Muscle layer of duodenum (tissue), 2 donors: ENCODE measurements around the gene WDR7.

Source experiments
- H3K27ac ChIP-seq: one replicate; pipeline ENCODE4 v1.7.0; 2013; ENCODE audit warnings: mild to moderate bottlenecking, low read length
- H3K27me3 ChIP-seq: one replicate; pipeline ENCODE4 v1.7.0; 2013; ENCODE audit warnings: low read depth, mild to moderate bottlenecking, control low read depth, low read length
- H3K36me3 ChIP-seq, 2 donors: one replicate each; pipeline ENCODE4 v1.7.0; 2013; ENCODE audit warnings: low read length in 2 of 2, control low read depth in 1 of 2, mild to moderate bottlenecking in 1 of 2; ENCODE audit not compliant: insufficient read depth in 2 of 2, control insufficient read depth in 1 of 2
- H3K4me1 ChIP-seq, 2 donors: one replicate each; pipeline ENCODE4 v1.7.0; 2013; ENCODE audit warnings: low read length in 2 of 2, mild to moderate bottlenecking in 2 of 2, control low read depth in 1 of 2, moderate library complexity in 1 of 2; ENCODE audit not compliant: insufficient read depth in 2 of 2, control insufficient read depth in 1 of 2
- H3K4me3 ChIP-seq, 2 donors: one replicate each; pipeline ENCODE4 v1.7.0; 2013; ENCODE audit warnings: low read length in 2 of 2, low read depth in 1 of 2, mild to moderate bottlenecking in 1 of 2
- H3K9me3 ChIP-seq, 2 donors: one replicate each; pipeline ENCODE4 v1.7.0; 2013; ENCODE audit warnings: low read length in 2 of 2, control low read depth in 1 of 2, mild to moderate bottlenecking in 1 of 2; ENCODE audit not compliant: control insufficient read depth in 1 of 2
- donor health status: healthy.

Gene WDR7

GRCh38 chr18:56947236-56947635 is 296.1 kb downstream of the WDR7 start:
- Histone ChIP-seq H3K27ac (no peak overlapping the region), H3K4me1 (no peaks in the 10 kb centered on the region), H3K9me3 (no peaks in the 10 kb centered on the region), H3K27me3 (no peaks in the 10 kb centered on the region), H3K4me3 (no peak overlapping the region), H3K36me3 (no peaks in the 10 kb centered on the region)

DNA sequence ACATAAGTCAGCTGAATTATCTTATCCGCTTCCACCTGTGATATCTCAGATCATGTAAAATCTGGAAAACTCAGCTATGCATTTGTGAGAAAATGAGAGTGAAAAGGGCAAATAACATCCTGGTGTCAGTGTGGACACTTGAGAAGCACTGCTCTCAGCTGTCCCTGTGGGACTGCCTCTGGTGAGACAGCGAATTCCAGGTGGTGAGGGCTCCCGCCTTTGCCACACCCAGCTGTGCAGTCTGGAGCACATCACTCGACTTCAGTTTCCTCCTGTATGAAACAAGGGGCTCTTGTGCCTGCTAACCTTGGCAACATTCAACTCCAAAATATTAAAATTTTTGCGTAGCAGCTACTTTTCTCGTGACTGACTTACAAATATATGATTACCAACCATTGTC is 300.9 kb downstream of the WDR7 start:
- Histone ChIP-seq H3K9me3 (no peaks in the 10 kb centered on the region), H3K36me3 (no peaks in the 10 kb centered on the region), H3K4me1 (no peaks in the 10 kb centered on the region), H3K4me3 (no peak overlapping the region), H3K27me3 (no peaks in the 10 kb centered on the region), H3K27ac (no peak overlapping the region)

DNA sequence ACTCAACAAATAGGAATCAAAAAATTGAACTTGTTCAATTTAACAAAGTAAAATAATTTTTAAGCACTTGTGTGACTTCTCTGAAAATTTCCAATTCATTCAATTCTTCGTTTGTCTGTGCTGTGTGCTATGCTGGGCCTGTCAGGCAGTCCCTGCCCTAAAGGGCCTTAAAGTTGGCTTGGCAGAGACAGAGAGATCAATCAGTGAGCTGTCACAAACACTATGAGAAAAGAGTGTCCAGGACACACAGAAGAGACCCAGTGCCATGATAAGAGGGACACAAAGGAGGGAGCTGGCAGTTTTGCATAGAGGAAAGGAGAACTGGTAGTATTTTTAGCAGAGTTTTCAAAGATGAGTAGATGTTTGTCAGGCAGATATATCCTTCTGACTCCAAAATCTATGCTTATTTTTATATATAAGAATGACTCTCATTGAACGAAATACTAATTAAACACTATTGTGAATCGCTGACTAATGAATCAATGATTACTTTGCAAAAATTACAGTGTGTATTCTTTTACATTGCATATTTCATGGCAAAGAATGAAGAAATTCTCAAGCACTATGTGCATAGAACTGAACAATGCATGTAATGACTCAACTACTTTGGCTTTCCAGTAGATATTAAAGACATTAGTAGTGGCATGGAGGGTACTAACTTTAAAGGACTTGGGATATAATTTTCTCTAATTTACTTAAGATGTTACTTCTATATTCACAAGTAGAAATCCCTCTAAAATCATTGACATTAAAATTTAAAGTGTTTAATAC is 302.5 kb downstream of the WDR7 start:
- Histone ChIP-seq H3K27ac (no peak overlapping the region), H3K4me1 (no peaks in the 10 kb centered on the region), H3K9me3 (no peaks in the 10 kb centered on the region), H3K36me3 (no peaks in the 10 kb centered on the region), H3K27me3 (no peaks in the 10 kb centered on the region), H3K4me3 (no peak overlapping the region)

- Histone ChIP-seq H3K27me3 (no peaks in the 10 kb centered on the region), H3K4me1 (no peaks in the 10 kb centered on the region), H3K36me3 (no peaks in the 10 kb centered on the region), H3K27ac (no peak overlapping the region), H3K9me3 (no peaks in the 10 kb centered on the region), H3K4me3 (no peak overlapping the region)
Observed at GRCh38 chr18:56955490-56955889, 304.3 kb downstream of the WDR7 start.

- Histone ChIP-seq H3K36me3 (peaks cover 0 to 4% of the 10 kb centered on the region in 2 donors), H3K27ac (no peak overlapping the region), H3K4me1 (no peaks in the 10 kb centered on the region), H3K27me3 (no peaks in the 10 kb centered on the region), H3K9me3 (no peaks in the 10 kb centered on the region), H3K4me3 (no peak overlapping the region)
Observed at GRCh38 chr18:56959120-56959519, 308.0 kb downstream of the WDR7 start.

GRCh38 chr18:56962322-56962721 is 311.2 kb downstream of the WDR7 start:
- no peak overlapping the region for H3K4me3 ChIP-seq
- no peaks in the 10 kb centered on the region for H3K27me3 ChIP-seq
- H3K27ac ChIP-seq = no peak overlapping the region
- no peaks in the 10 kb centered on the region for H3K9me3 ChIP-seq
- peaks cover 3 to 4% of the 10 kb centered on the region in 2 donors for H3K36me3 ChIP-seq
- no peaks in the 10 kb centered on the region for H3K4me1 ChIP-seq

- H3K4me1 ChIP-seq = no peaks in the 10 kb centered on the region
- no peak overlapping the region for H3K4me3 ChIP-seq
- peaks cover 4 to 6% of the 10 kb centered on the region in 2 donors for H3K36me3 ChIP-seq
- H3K9me3 ChIP-seq = no peaks in the 10 kb centered on the region
- no peaks in the 10 kb centered on the region for H3K27me3 ChIP-seq
- H3K27ac ChIP-seq = no peak overlapping the region
Observed at GRCh38 chr18:56967035-56967434, 315.9 kb downstream of the WDR7 start.

GRCh38 chr18:56973487-56973886 is 322.3 kb downstream of the WDR7 start:
- no peak overlapping the region for H3K27ac ChIP-seq
- no peaks in the 10 kb centered on the region for H3K9me3 ChIP-seq
- no peak overlapping the region for H3K4me3 ChIP-seq
- H3K4me1 ChIP-seq = no peaks in the 10 kb centered on the region
- no peaks in the 10 kb centered on the region for H3K27me3 ChIP-seq
- peaks cover 0 to 3% of the 10 kb centered on the region in 2 donors for H3K36me3 ChIP-seq

DNA sequence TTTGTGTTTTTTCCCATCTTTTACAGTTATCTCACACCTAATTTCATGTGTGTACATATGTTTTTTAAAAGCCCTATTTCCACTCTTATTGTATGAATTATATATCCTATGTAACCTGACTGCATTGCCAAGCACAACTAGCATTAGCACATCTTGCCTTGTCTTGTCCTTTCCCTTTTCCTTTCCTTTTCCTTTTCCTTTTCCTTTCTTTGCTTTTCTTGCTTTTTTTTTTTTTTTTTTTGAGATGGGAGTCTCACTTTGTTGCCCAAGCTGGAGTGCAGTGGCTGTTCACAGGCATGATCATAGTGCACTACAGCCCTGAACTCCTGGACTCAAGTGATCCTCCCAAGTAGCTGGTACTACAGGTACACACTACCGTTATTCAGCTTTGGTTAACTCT is 323.0 kb downstream of the WDR7 start:
- no peaks in the 10 kb centered on the region for H3K4me1 ChIP-seq
- peaks cover 0 to 3% of the 10 kb centered on the region in 2 donors for H3K36me3 ChIP-seq
- no peaks in the 10 kb centered on the region for H3K27me3 ChIP-seq
- H3K4me3 ChIP-seq = no peak overlapping the region
- H3K9me3 ChIP-seq = no peaks in the 10 kb centered on the region
- H3K27ac ChIP-seq = no peak overlapping the region

GRCh38 chr18:56975276-56975675 is 324.1 kb downstream of the WDR7 start:
- H3K9me3 ChIP-seq = no peaks in the 10 kb centered on the region
- H3K4me1 ChIP-seq = no peaks in the 10 kb centered on the region
- no peaks in the 10 kb centered on the region for H3K27me3 ChIP-seq
- peaks cover 0 to 3% of the 10 kb centered on the region in 2 donors for H3K36me3 ChIP-seq
- no peak overlapping the region for H3K27ac ChIP-seq
- no peak overlapping the region for H3K4me3 ChIP-seq

GRCh38 chr18:56977309-56977708 is 326.1 kb downstream of the WDR7 start:
- Histone ChIP-seq H3K27me3 (no peaks in the 10 kb centered on the region), H3K4me1 (no peaks in the 10 kb centered on the region), H3K9me3 (no peaks in the 10 kb centered on the region), H3K27ac (no peak overlapping the region), H3K36me3 (peaks cover 0 to 3% of the 10 kb centered on the region in 2 donors), H3K4me3 (no peak overlapping the region)

GRCh38 chr18:56977771-56978170 is 326.6 kb downstream of the WDR7 start:
- Histone ChIP-seq H3K36me3 (peaks cover 0 to 3% of the 10 kb centered on the region in 2 donors), H3K4me1 (no peaks in the 10 kb centered on the region), H3K9me3 (no peaks in the 10 kb centered on the region), H3K4me3 (no peak overlapping the region), H3K27me3 (no peaks in the 10 kb centered on the region), H3K27ac (no peak overlapping the region)
